ENCODE measurements around the gene LDB2.

LDB2 gene

DNA sequence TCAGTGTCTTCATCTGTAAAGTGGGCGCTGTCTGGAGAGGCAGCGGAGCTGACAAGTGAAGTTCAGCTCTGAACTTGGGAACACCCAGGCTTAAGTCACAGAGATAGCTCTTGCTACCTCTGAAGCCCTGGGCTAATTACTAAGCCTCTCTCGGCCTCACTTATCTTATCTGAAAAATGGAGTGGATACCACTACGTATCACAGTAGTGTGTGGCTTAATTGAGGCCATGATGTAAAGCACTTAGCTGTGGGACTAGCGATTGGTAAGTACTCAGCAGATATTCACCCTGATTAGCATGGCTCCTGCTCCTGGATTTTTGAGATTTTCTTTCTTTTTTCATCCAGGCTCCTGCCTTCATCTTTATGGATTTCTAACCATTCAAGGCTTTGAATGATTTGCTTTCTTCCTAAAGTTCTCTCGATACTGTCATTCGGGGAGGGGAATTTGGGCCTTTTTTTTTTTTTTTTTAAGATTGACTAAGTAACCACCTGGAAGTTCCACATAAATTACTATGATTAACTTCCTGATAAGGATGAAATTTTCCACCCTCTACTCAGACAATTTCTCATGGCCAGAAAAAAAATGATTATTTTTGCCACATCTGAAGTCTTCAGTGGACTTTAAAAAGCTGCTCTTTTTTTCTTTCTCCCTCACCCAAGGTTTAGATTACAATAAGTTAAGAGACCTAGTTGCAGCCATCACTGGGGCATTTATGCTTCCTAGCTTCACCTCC is 17.1 kb downstream of the LDB2 start:
- Histone ChIP-seq H3K27ac (ENCODE audit: low read depth, low read length, poor library complexity, severe bottlenecking) (no peak overlapping the region), H3K9ac (ENCODE audit: low read length) (no peak overlapping the region), H3K9me3 (ENCODE audit: low read length) (no peaks in the 10 kb centered on the region), H3K4me3 (ENCODE audit: low read depth, low read length, poor library complexity, severe bottlenecking) (no peak overlapping the region), H2AFZ (ENCODE audit: low read length) (no peak overlapping the region), H3K79me2 (ENCODE audit: insufficient read depth, low read length) (no peaks in the 10 kb centered on the region), H3K36me3 (ENCODE audit: insufficient read depth, low read length) (no peaks in the 10 kb centered on the region), H3K9me2 (ENCODE audit: low read depth, low read length) (no peaks in the 10 kb centered on the region), H3F3A (ENCODE audit: insufficient read depth, low read length) (no peaks in the 10 kb centered on the region), H4K20me1 (ENCODE audit: insufficient read depth, low read length) (no peaks in the 10 kb centered on the region), H3K4me1 (ENCODE audit: insufficient read depth, low read length, severe bottlenecking) (no peaks in the 10 kb centered on the region), H3K4me2 (ENCODE audit: low read length) (no peak overlapping the region), H3K27me3 (ENCODE audit: insufficient read depth, low read length) (no peaks in the 10 kb centered on the region)
- TF ChIP-seq EZH2 (IDR thresholded peaks at IDR 0.05; ENCODE audit: borderline replicate concordance, low read length), result no peak
- TF ChIP-seq, protein P1, sequence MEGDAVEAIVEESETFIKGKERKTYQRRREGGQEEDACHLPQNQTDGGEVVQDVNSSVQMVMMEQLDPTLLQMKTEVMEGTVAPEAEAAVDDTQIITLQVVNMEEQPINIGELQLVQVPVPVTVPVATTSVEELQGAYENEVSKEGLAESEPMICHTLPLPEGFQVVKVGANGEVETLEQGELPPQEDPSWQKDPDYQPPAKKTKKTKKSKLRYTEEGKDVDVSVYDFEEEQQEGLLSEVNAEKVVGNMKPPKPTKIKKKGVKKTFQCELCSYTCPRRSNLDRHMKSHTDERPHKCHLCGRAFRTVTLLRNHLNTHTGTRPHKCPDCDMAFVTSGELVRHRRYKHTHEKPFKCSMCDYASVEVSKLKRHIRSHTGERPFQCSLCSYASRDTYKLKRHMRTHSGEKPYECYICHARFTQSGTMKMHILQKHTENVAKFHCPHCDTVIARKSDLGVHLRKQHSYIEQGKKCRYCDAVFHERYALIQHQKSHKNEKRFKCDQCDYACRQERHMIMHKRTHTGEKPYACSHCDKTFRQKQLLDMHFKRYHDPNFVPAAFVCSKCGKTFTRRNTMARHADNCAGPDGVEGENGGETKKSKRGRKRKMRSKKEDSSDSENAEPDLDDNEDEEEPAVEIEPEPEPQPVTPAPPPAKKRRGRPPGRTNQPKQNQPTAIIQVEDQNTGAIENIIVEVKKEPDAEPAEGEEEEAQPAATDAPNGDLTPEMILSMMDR (IDR thresholded peaks at IDR 0.05; ENCODE audit: low read length), result no peak

DNA sequence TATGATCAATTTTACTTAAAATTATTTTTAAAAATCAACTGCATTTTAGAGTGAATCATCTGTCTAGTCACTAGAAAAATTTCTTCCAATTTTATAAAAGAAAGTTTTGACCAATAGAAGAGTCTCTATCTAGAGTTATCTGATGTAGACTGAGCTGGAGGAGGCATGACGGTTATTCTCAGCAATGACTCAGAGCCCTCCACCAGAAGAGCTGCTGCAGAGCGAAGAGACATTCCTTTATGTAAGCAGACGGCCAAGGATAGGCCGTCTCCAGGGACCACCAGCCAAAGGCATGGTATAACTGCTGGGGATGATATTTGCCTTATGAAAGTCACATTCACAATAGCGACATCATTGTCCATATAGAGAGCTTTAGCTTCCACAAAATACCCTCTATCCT is 23.0 kb downstream of the LDB2 start:
- Histone ChIP-seq H2AFZ (ENCODE audit: low read length) (no peak overlapping the region), H3K27ac (ENCODE audit: low read depth, low read length, poor library complexity, severe bottlenecking) (no peak overlapping the region)

DNA sequence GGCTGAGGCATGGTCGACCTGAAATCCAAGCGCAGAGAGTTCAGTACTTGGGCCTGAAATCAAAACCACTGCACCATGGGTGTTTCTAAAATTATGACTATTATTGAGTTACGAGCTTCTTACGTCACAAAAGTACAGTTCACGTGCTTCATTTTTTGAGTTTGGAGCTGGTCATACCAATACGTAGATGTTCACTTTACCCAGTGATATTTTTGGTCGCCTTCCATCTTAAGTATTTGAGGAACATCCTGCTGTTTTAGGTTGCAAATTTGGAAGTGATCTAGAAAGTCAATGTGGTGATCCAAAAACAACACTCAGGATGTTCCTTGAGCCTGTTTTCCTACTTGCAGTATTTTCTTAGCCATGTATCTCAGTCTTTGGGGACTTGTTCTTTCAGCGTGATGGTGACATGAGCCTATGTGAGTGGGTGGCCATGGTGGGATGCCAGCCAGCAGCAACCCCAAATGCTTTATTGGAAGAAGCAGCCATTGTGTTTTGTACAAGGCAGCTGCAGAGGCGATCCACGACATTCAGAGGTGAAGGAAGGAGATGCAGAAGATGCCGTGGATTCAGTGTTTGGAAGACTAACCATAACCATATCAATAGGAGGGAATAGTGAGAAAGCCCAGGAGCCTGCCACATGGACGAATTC is 28.7 kb downstream of the LDB2 start:
- H4K20me1 ChIP-seq (ENCODE audit: insufficient read depth, low read length), result no peaks in the 10 kb centered on the region
- no peak overlapping the region for H3K9ac ChIP-seq (ENCODE audit: low read length)
- no peak overlapping the region for H3K4me3 ChIP-seq (ENCODE audit: low read depth, low read length, poor library complexity, severe bottlenecking)
- no peaks in the 10 kb centered on the region for H3K79me2 ChIP-seq (ENCODE audit: insufficient read depth, low read length)
- H3K4me2 ChIP-seq (ENCODE audit: low read length), result no peak overlapping the region
- no peaks in the 10 kb centered on the region for H3F3A ChIP-seq (ENCODE audit: insufficient read depth, low read length)
- H3K4me1 ChIP-seq (ENCODE audit: insufficient read depth, low read length, severe bottlenecking), result no peaks in the 10 kb centered on the region
- H3K27me3 ChIP-seq (ENCODE audit: insufficient read depth, low read length), result no peaks in the 10 kb centered on the region
- TF ChIP-seq, protein P1 (IDR thresholded peaks at IDR 0.05; ENCODE audit: low read length), result no peak
- no peak for TF ChIP-seq EZH2 (IDR thresholded peaks at IDR 0.05; ENCODE audit: borderline replicate concordance, low read length)
- no peaks in the 10 kb centered on the region for H3K36me3 ChIP-seq (ENCODE audit: insufficient read depth, low read length)
- H3K27ac ChIP-seq (ENCODE audit: low read depth, low read length, poor library complexity, severe bottlenecking), result no peak overlapping the region
- no peak overlapping the region for H2AFZ ChIP-seq (ENCODE audit: low read length)
- no peaks in the 10 kb centered on the region for H3K9me3 ChIP-seq (ENCODE audit: low read length)
- H3K9me2 ChIP-seq (ENCODE audit: low read depth, low read length), result no peaks in the 10 kb centered on the region

More for the DNA sequence above, 23.0 kb downstream of the LDB2 start:
- Histone ChIP-seq H3K4me2 (ENCODE audit: low read length) (no peak overlapping the region), H3K9me2 (ENCODE audit: low read depth, low read length) (no peaks in the 10 kb centered on the region), H3F3A (ENCODE audit: insufficient read depth, low read length) (no peaks in the 10 kb centered on the region), H3K36me3 (ENCODE audit: insufficient read depth, low read length) (no peaks in the 10 kb centered on the region), H3K27me3 (ENCODE audit: insufficient read depth, low read length) (no peaks in the 10 kb centered on the region), H3K4me3 (ENCODE audit: low read depth, low read length, poor library complexity, severe bottlenecking) (no peak overlapping the region), H3K9me3 (ENCODE audit: low read length) (no peaks in the 10 kb centered on the region), H4K20me1 (ENCODE audit: insufficient read depth, low read length) (no peaks in the 10 kb centered on the region), H3K79me2 (ENCODE audit: insufficient read depth, low read length) (no peaks in the 10 kb centered on the region), H3K9ac (ENCODE audit: low read length) (no peak overlapping the region), H3K4me1 (ENCODE audit: insufficient read depth, low read length, severe bottlenecking) (no peaks in the 10 kb centered on the region)
- TF ChIP-seq, protein P1 (IDR thresholded peaks at IDR 0.05; ENCODE audit: low read length), result no peak
- TF ChIP-seq EZH2 (IDR thresholded peaks at IDR 0.05; ENCODE audit: borderline replicate concordance, low read length), result no peak

Measured in OCI-LY1 (cell line).